Muscle layer of duodenum (tissue), 2 donors: ENCODE data around the gene TBC1D22B.
A peak's percentile ranks its signal among the peaks of the same experiment; 100 is the strongest.

Source experiments
- H3K27ac ChIP-seq: one replicate; pipeline ENCODE4 v1.7.0; 2013; ENCODE audit warnings: mild to moderate bottlenecking, low read length
- H3K27me3 ChIP-seq: one replicate; pipeline ENCODE4 v1.7.0; 2013; ENCODE audit warnings: low read depth, mild to moderate bottlenecking, control low read depth, low read length
- H3K36me3 ChIP-seq, 2 donors: one replicate each; pipeline ENCODE4 v1.7.0; 2013; ENCODE audit warnings: low read length in 2 of 2, control low read depth in 1 of 2, mild to moderate bottlenecking in 1 of 2; ENCODE audit not compliant: insufficient read depth in 2 of 2, control insufficient read depth in 1 of 2
- H3K4me1 ChIP-seq, 2 donors: one replicate each; pipeline ENCODE4 v1.7.0; 2013; ENCODE audit warnings: low read length in 2 of 2, mild to moderate bottlenecking in 2 of 2, control low read depth in 1 of 2, moderate library complexity in 1 of 2; ENCODE audit not compliant: insufficient read depth in 2 of 2, control insufficient read depth in 1 of 2
- H3K4me3 ChIP-seq, 2 donors: one replicate each; pipeline ENCODE4 v1.7.0; 2013; ENCODE audit warnings: low read length in 2 of 2, low read depth in 1 of 2, mild to moderate bottlenecking in 1 of 2
- H3K9me3 ChIP-seq, 2 donors: one replicate each; pipeline ENCODE4 v1.7.0; 2013; ENCODE audit warnings: low read length in 2 of 2, control low read depth in 1 of 2, mild to moderate bottlenecking in 1 of 2; ENCODE audit not compliant: control insufficient read depth in 1 of 2
- donor health status: healthy.

Gene TBC1D22B

GRCh38 chr6:37352384-37352783 is 94.8 kb downstream of the TBC1D22B start:
- Histone ChIP-seq H3K4me1 (peaks cover 0 to 12% of the 10 kb centered on the region in 2 donors), H3K36me3 (no peaks in the 10 kb centered on the region), H3K27me3 (no peaks in the 10 kb centered on the region), H3K27ac (no peak overlapping the region), H3K9me3 (no peaks in the 10 kb centered on the region), H3K4me3 (no peak overlapping the region)

- H3K4me3 ChIP-seq = peak within 1 kb of the TSS; percentile 84 to 99
- H3K9me3 ChIP-seq = no peaks in the 10 kb centered on the region
- peaks cover 0 to 12% of the 10 kb centered on the region in 2 donors for H3K4me1 ChIP-seq
- H3K27me3 ChIP-seq = no peaks in the 10 kb centered on the region
- H3K36me3 ChIP-seq = no peaks in the 10 kb centered on the region
- H3K27ac ChIP-seq = peak within 1 kb of the TSS; percentile 54
Measured at GRCh38 chr6:37353761-37354525, 96.4 kb downstream of the TBC1D22B start, which contains the start of gene RNF8. RNF8 (plus strand) TSS chr6:37353983; CDS start chr6:37354165, 182 bp downstream.

GRCh38 chr6:37354526-37355384 is 97.2 kb downstream of the TBC1D22B start:
- H3K9me3 ChIP-seq = no peaks in the 10 kb centered on the region
- H3K4me3 ChIP-seq = peak overlapping the region; percentile 84 to 99
- peak overlapping the region; percentile 54 for H3K27ac ChIP-seq
- no peaks in the 10 kb centered on the region for H3K36me3 ChIP-seq
- no peaks in the 10 kb centered on the region for H3K27me3 ChIP-seq
- peaks cover 0 to 12% of the 10 kb centered on the region in 2 donors for H3K4me1 ChIP-seq

- no peak overlapping the region for H3K27ac ChIP-seq
- H3K27me3 ChIP-seq = no peaks in the 10 kb centered on the region
- H3K36me3 ChIP-seq = peaks cover 15% of the 10 kb centered on the region in 2 donors
- H3K4me1 ChIP-seq = peaks cover 0 to 12% of the 10 kb centered on the region in 2 donors
- no peaks in the 10 kb centered on the region for H3K9me3 ChIP-seq
- H3K4me3 ChIP-seq = no peak overlapping the region
Measured at GRCh38 chr6:37357288-37357687, 99.7 kb downstream of the TBC1D22B start.

GRCh38 chr6:37357860-37358259 is 100.3 kb downstream of the TBC1D22B start:
- peaks cover 0 to 12% of the 10 kb centered on the region in 2 donors for H3K4me1 ChIP-seq
- H3K27ac ChIP-seq = no peak overlapping the region
- no peaks in the 10 kb centered on the region for H3K9me3 ChIP-seq
- no peaks in the 10 kb centered on the region for H3K27me3 ChIP-seq
- no peak overlapping the region for H3K4me3 ChIP-seq
- H3K36me3 ChIP-seq = peaks cover 15 to 16% of the 10 kb centered on the region in 2 donors

GRCh38 chr6:37359039-37359438 is 101.5 kb downstream of the TBC1D22B start:
- no peak overlapping the region for H3K4me3 ChIP-seq
- H3K9me3 ChIP-seq = no peaks in the 10 kb centered on the region
- peaks cover 0 to 12% of the 10 kb centered on the region in 2 donors for H3K4me1 ChIP-seq
- H3K36me3 ChIP-seq = peaks cover 15 to 18% of the 10 kb centered on the region in 2 donors
- no peaks in the 10 kb centered on the region for H3K27me3 ChIP-seq
- H3K27ac ChIP-seq = no peak overlapping the region

GRCh38 chr6:37362101-37362828 is 104.7 kb downstream of the TBC1D22B start:
- Histone ChIP-seq H3K36me3 (peaks cover 15 to 18% of the 10 kb centered on the region in 2 donors), H3K4me3 (no peak overlapping the region)

GRCh38 chr6:37365791-37366190 is 108.2 kb downstream of the TBC1D22B start:
- no peaks in the 10 kb centered on the region for H3K9me3 ChIP-seq
- no peaks in the 10 kb centered on the region for H3K27me3 ChIP-seq
- H3K4me1 ChIP-seq = no peaks in the 10 kb centered on the region
- H3K27ac ChIP-seq = no peak overlapping the region
- H3K36me3 ChIP-seq = peaks cover 38% of the 10 kb centered on the region in 2 donors
- no peak overlapping the region for H3K4me3 ChIP-seq

More at GRCh38 chr6:37362101-37362828, 104.7 kb downstream of the TBC1D22B start:
- H3K9me3 ChIP-seq = no peaks in the 10 kb centered on the region
- no peak overlapping the region for H3K27ac ChIP-seq
- H3K27me3 ChIP-seq = no peaks in the 10 kb centered on the region
- H3K4me1 ChIP-seq = no peaks in the 10 kb centered on the region

- Histone ChIP-seq H3K4me1 (no peaks in the 10 kb centered on the region), H3K36me3 (peaks cover 35 to 39% of the 10 kb centered on the region in 2 donors), H3K9me3 (no peaks in the 10 kb centered on the region), H3K27me3 (no peaks in the 10 kb centered on the region), H3K27ac (no peak overlapping the region), H3K4me3 (no peak overlapping the region)
Measured at GRCh38 chr6:37366910-37367309, 109.3 kb downstream of the TBC1D22B start.

GRCh38 chr6:37368961-37369320 is 111.4 kb downstream of the TBC1D22B start:
- Histone ChIP-seq H3K27ac (no peak overlapping the region), H3K4me3 (no peak overlapping the region), H3K4me1 (no peaks in the 10 kb centered on the region), H3K27me3 (no peaks in the 10 kb centered on the region), H3K36me3 (peaks cover 33 to 41% of the 10 kb centered on the region in 2 donors), H3K9me3 (no peaks in the 10 kb centered on the region)
